Vagina (tissue), 2 donors: Measurements from ENCODE around the gene CYP2C9.

ENCODE experiments used
- CTCF ChIP-seq, 3 experiments: fragments of 450-650 bp in 2 of 3; fragments of 200-600 bp in 1 of 3; sonication (generic) in 1 of 3; IDR thresholded peaks; one replicate each; pipeline ENCODE4 v1.5.1; 2017 to 2019; ENCODE audit warnings: antibody characterized with exemption in 3 of 3, mild to moderate bottlenecking in 2 of 3, moderate library complexity in 2 of 3
- POLR2A ChIP-seq, 2 donors: fragments of 450-650 bp; IDR thresholded peaks; one replicate each; pipeline ENCODE4 v1.6.1; 2017; ENCODE audit warnings: antibody characterized with exemption in 2 of 2, mild to moderate bottlenecking in 2 of 2, moderate library complexity in 2 of 2

GRCh38 chr10:94938383-94938782 lies at the start of gene CYP2C9:
- TF ChIP-seq POLR2A (IDR thresholded peaks at IDR 0.05), result no peak
- TF ChIP-seq CTCF (IDR thresholded peaks at IDR 0.05), result no peak
